Glomerular visceral epithelial cell (primary cell): ENCODE measurements around the gene FBXL15.

ENCODE experiments used
- DNase-seq: peaks from one replicate; pipeline ENCODE4 v3.0.0-alpha.2; 2016; ENCODE audit errors: extremely low spot score

FBXL15 gene

GRCh38 chr10:102411341-102412255 lies 9.0 kb upstream of the FBXL15 start:
- no peak for DNase-seq

GRCh38 chr10:102412293-102412692 lies 8.3 kb upstream of the FBXL15 start:
- DNase-seq = no peak

- peak; percentile 31 for DNase-seq
Observed at GRCh38 chr10:102413053-102413705, 7.5 kb upstream of the FBXL15 start.

- no peak for DNase-seq
Observed at GRCh38 chr10:102413806-102414561, 6.7 kb upstream of the FBXL15 start.

DNA sequence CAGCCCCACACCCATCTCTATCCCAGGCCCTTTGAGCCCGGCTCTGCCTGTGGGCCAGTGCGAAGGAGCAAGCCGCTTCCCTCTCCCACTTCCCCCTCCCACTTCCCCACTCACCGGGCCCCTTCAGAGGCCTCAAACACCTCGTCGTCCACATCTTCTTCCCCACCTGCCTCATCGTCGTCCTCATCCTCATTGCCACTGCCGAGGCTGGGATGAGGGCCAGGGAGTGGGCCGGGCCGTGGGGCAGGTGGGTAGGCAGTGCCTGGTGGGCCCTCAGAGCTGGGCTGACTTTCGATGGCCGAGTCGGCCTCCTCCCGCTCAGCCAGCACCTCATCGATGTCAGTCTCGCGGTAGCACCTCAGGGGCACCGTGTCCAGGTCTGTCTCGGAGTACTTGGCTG lies 5.9 kb upstream of the FBXL15 start:
- DNase-seq = no peak

- no peak for DNase-seq
Observed at GRCh38 chr10:102416283-102416682, 4.4 kb upstream of the FBXL15 start.

GRCh38 chr10:102416695-102417094 lies 3.9 kb upstream of the FBXL15 start:
- DNase-seq = no peak

- DNase-seq = no peak
Observed at GRCh38 chr10:102418622-102419268, 1.9 kb upstream of the FBXL15 start, which contains the start of gene PSD. Gene PSD (minus strand): TSS chr10:102418785. CDS start chr10:102417038, 1,747 bp downstream.

GRCh38 chr10:102419269-102420180 lies 1.1 kb upstream of the FBXL15 start:
- DNase-seq = peak; percentile 51

DNA sequence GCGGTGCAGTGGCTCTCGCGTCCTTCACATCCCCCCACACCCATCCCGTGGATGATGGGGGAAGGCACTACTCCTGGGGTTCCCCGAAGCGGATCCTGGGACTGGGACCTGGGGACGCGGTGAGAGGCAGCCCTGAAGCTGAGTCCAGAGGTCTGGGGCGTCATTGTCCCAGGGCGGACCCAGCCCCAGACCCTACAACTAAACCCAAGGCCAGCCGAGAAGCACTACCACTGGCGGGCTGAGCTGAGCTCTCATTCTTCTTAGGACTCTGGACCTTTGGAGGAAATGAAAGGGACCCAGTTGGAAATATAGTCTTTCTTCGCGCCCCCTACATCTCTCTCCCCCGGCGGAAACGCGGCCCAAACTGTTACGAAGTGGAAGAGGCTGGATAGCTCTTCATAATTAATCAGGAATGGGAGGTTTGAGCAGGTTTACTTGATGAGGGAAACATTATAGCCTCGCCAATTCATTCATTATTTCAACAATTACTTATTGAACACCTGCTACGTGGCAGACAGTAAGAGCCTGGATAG lies 389 bp upstream of the FBXL15 start:
- DNase-seq = no peak

GRCh38 chr10:102421507-102421756 lies 796 bp downstream of the FBXL15 start:
- no peak for DNase-seq

DNA sequence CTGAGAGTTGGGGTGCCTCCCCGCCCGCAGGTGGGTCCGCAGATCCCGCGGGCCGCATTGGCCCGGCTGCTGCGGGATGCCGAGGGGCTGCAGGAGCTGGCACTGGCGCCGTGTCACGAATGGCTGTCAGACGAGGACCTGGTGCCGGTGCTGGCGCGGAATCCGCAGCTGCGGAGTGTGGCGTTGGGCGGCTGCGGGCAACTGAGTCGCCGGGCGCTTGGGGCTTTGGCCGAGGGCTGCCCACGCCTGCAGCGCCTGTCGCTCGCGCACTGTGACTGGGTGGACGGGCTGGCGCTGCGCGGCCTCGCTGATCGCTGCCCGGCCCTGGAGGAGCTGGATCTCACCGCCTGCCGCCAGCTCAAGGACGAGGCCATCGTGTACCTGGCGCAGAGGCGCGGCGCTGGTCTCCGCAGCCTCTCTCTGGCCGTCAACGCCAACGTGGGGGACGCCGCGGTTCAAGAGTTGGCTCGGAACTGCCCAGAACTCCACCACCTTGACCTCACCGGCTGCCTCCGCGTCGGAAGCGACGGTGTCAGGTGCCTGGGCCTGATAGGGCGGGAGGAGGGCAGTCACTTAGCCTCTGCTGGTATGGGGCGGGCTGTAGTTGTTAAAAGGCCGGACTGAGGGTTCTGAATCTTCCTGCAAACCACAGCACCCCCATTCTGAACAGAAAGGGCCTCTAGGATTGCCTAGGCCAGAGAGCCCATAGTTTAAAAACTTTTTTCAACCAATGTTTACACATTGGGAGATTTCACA lies 1.3 kb downstream of the FBXL15 start:
- peak; percentile 42 for DNase-seq

GRCh38 chr10:102422545-102423129 lies 2.0 kb downstream of the FBXL15 start:
- peak; percentile 79 for DNase-seq

- no peak for DNase-seq
Observed at GRCh38 chr10:102423372-102423968, 2.8 kb downstream of the FBXL15 start.

DNA sequence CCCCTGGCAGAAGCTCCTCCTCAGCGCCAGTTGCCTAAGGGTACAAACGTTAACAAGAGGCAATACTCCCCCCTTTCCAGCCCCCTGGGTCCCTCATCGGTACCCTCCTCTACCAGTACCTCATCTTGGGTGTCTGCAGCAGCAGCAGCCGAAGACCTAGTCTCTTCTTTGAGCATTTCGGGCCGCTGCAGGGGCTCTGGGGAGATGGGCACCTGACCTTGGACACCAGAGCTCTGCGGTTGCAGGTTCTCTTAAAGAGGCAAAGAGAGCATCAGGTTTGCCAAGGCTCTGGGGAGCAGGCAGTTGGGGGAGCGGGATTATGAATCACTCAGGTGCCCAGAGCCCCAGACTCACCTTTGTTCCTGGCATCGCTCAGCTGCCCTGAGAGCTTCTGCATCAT lies 3.5 kb downstream of the FBXL15 start:
- DNase-seq = no peak

- DNase-seq = no peak
Observed at GRCh38 chr10:102424916-102425315, 4.3 kb downstream of the FBXL15 start.

- no peak for DNase-seq
Observed at GRCh38 chr10:102425444-102425843, 4.8 kb downstream of the FBXL15 start.

GRCh38 chr10:102426803-102427287 lies 6.2 kb downstream of the FBXL15 start:
- no peak for DNase-seq

DNA sequence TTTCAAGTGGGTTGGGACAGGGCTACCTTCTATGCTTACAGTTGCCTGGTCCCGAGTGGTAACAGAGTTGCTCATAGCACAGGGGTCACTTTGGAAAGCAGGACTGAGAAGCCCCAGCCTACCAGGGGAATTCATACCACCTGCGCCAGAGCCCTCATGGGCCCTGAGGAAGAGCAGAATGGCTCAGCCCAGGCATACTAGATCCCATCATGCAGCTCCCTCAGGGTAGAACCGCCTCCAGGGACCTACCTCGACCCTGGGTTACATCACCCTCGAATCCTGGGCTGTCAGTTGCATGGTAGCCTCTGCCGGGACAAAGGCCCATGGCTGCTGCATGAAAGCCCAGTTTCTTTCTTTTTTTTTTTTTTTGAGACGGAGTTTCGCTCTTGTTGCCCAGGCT lies 8.8 kb downstream of the FBXL15 start:
- DNase-seq = no peak
